ENCODE results near the gene ADAM17. TPM values are rescaled to one million over a fixed set of nuclear protein-coding genes. Genes with fewer than 3 reads are reported as not detected.
A peak's percentile ranks its signal among the peaks of the same experiment; 100 is the strongest.

Gene ADAM17
- total and polyA plus RNA-seq, 2 of the 13 experiments (the other 11 are each of a cell fraction or from before 2014, with no cell fraction given): 6.5 to 33.4 TPM

DNA sequence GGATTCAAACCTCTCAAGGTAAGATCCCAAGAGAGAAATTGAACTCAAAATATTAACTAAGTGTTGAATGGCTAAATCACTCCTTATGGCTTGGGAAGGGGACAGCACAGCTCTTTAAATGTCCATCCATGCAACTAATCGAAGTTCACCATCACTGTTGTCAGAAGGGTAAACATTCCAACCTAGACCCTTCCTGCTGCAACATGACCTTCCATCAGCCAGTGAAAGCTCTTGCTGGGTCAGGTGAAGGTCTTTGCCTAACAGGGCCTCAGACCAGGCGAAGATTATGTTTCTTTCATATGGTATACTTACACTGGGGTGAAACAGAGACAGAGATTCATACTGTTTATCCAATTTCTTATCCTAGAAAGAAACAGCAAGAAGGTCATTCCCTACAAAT, 64.8 kb downstream of the ADAM17 start (continued):
- TF ChIP-seq CREM (IDR thresholded peaks at IDR 0.05) (no peak), CREM (CRISPR knock-in tag; IDR thresholded peaks at IDR 0.05) (no peak), HNF1B (CRISPR knock-in tag; IDR thresholded peaks at IDR 0.05) (no peak), JUNB (CRISPR knock-in tag; IDR thresholded peaks at IDR 0.05; ENCODE audit: borderline replicate concordance) (no peak), KDM5A (IDR thresholded peaks at IDR 0.05; ENCODE audit: borderline replicate concordance, low read length) (no peak), MEIS2 (CRISPR knock-in tag; IDR thresholded peaks at IDR 0.05) (no peak), ARNTL (CRISPR knock-in tag; IDR thresholded peaks at IDR 0.05) (no peak), BORCS8-MEF2B (CRISPR knock-in tag; IDR thresholded peaks at IDR 0.05) (no peak), RBM22 (optimal IDR thresholded peaks at IDR 0.05; ENCODE audit: low read length) (no peak), ZNF564 (CRISPR knock-in tag; IDR thresholded peaks at IDR 0.05) (no peak), TEAD3 (CRISPR knock-in tag; optimal IDR thresholded peaks at IDR 0.05; ENCODE audit: borderline replicate concordance) (peak; percentile 95), PHB2 (IDR thresholded peaks at IDR 0.05; ENCODE audit: partially characterized antibody) (no peak), ZEB1 (IDR thresholded peaks at IDR 0.05; ENCODE audit: insufficient replicate concordance, low read depth) (no peak), UBTF (CRISPR knock-in tag; IDR thresholded peaks at IDR 0.05) (0 out of 2 replicates have a peak, but pooled peaks have one; percentile 28), ZNF841 (CRISPR knock-in tag; IDR thresholded peaks at IDR 0.05; ENCODE audit: borderline replicate concordance) (no peak)
- TF ChIP-seq, protein P1, sequence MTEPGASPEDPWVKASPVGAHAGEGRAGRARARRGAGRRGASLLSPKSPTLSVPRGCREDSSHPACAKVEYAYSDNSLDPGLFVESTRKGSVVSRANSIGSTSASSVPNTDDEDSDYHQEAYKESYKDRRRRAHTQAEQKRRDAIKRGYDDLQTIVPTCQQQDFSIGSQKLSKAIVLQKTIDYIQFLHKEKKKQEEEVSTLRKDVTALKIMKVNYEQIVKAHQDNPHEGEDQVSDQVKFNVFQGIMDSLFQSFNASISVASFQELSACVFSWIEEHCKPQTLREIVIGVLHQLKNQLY (CRISPR knock-in tag; IDR thresholded peaks at IDR 0.05): no peak
- TF ChIP-seq, protein P2, sequence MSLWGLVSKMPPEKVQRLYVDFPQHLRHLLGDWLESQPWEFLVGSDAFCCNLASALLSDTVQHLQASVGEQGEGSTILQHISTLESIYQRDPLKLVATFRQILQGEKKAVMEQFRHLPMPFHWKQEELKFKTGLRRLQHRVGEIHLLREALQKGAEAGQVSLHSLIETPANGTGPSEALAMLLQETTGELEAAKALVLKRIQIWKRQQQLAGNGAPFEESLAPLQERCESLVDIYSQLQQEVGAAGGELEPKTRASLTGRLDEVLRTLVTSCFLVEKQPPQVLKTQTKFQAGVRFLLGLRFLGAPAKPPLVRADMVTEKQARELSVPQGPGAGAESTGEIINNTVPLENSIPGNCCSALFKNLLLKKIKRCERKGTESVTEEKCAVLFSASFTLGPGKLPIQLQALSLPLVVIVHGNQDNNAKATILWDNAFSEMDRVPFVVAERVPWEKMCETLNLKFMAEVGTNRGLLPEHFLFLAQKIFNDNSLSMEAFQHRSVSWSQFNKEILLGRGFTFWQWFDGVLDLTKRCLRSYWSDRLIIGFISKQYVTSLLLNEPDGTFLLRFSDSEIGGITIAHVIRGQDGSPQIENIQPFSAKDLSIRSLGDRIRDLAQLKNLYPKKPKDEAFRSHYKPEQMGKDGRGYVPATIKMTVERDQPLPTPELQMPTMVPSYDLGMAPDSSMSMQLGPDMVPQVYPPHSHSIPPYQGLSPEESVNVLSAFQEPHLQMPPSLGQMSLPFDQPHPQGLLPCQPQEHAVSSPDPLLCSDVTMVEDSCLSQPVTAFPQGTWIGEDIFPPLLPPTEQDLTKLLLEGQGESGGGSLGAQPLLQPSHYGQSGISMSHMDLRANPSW (CRISPR knock-in tag; IDR thresholded peaks at IDR 0.05; ENCODE audit: borderline replicate concordance): no peak
- TF ChIP-seq, protein P3, sequence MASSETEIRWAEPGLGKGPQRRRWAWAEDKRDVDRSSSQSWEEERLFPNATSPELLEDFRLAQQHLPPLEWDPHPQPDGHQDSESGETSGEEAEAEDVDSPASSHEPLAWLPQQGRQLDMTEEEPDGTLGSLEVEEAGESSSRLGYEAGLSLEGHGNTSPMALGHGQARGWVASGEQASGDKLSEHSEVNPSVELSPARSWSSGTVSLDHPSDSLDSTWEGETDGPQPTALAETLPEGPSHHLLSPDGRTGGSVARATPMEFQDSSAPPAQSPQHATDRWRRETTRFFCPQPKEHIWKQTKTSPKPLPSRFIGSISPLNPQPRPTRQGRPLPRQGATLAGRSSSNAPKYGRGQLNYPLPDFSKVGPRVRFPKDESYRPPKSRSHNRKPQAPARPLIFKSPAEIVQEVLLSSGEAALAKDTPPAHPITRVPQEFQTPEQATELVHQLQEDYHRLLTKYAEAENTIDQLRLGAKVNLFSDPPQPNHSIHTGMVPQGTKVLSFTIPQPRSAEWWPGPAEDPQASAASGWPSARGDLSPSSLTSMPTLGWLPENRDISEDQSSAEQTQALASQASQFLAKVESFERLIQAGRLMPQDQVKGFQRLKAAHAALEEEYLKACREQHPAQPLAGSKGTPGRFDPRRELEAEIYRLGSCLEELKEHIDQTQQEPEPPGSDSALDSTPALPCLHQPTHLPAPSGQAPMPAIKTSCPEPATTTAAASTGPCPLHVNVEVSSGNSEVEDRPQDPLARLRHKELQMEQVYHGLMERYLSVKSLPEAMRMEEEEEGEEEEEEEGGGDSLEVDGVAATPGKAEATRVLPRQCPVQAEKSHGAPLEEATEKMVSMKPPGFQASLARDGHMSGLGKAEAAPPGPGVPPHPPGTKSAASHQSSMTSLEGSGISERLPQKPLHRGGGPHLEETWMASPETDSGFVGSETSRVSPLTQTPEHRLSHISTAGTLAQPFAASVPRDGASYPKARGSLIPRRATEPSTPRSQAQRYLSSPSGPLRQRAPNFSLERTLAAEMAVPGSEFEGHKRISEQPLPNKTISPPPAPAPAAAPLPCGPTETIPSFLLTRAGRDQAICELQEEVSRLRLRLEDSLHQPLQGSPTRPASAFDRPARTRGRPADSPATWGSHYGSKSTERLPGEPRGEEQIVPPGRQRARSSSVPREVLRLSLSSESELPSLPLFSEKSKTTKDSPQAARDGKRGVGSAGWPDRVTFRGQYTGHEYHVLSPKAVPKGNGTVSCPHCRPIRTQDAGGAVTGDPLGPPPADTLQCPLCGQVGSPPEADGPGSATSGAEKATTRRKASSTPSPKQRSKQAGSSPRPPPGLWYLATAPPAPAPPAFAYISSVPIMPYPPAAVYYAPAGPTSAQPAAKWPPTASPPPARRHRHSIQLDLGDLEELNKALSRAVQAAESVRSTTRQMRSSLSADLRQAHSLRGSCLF (CRISPR knock-in tag; IDR thresholded peaks at IDR 0.05; ENCODE audit: borderline replicate concordance): no peak
